Anterior cingulate cortex (tissue), 58 donors: ENCODE measurements around the gene WNK4.
"Not testable (repeated sequence)": the region's sequence is repeated elsewhere in the genome, so short reads cannot be mapped to it uniquely, and the experiment has no call there.

Experiments
- DNase-seq, 58 donors: peaks; one replicate each; lab custom pipeline; 2025; lab: John Stamatoyannopoulos, UW

Gene WNK4

GRCh38 chr17:42779936-42780850 lies at the start of gene WNK4:
Gene WNK4 (plus strand): TSS chr17:42780610. CDS start chr17:42780699, 89 bp downstream.
- no peak for DNase-seq

DNA sequence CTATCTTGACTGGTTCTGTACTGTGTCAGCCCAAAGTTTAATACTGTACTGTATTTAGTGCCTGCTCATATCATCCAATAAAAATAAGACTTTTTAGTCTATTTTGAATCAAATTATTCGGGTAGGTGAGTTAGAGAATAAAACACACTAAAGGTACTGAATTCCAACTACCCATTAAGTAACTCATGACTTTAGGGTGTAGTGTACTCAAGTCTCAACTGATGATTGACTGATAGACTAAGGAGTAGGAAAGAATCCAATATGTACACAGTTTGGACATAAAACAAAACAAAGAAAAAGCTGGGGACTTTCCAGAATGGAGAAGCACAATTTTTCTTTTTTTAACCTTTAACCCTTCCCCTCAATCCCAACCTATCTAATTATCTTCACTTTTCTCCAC lies 39.7 kb upstream of the WNK4 start:
- no peak for DNase-seq

DNA sequence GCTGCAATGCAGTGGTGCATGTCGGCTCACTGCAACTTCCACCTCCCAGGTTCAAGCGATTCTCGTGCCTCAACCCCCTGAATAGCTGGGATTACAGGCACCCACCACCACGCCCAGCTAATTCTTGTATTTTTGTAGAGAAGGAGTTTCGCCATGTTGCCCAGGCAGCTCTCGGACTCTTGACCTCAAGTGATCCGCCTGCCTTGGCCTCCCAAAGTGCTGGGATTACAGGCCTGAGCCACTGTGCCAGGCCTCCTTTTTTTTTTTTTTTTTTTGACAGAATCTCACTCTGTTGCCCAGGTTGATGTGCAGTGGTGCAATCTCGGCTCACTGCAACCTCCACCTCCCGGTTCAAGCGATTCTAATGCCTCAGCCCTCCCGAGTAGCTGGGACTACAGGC lies 37.5 kb upstream of the WNK4 start:
- DNase-seq, result not testable (repeated sequence)

GRCh38 chr17:42743595-42744282 lies 36.7 kb upstream of the WNK4 start:
- no peak for DNase-seq

DNA sequence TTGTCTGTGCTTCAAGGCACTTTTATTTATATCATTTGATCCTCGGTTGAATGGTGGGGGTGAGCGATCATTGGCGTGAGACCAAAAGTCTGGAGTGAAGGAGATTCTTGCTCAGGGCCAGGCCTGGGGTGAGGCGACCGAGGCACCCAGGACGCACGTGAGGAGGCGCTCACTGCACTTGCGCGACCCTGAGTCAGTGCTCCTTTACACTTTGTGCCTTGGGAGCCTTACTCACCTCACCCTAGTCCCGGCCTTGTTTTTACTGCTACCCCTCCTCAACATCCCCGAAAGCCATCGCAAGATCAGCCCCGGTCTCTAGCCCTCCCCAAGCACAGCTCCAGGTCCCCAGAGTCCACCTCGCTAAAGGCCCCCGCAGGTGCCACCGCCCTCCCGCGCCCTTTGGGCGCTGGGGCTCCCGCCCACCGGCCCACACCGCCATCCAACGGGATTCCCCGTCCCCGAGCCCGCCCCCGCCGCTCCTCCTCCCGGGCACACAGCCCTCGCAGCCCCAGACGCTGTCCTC lies 36.1 kb upstream of the WNK4 start:
- peak in 37 of 58 donors; percentile 19 to 90 (median 69) for DNase-seq

GRCh38 chr17:42744806-42745617 lies 35.4 kb upstream of the WNK4 start, which contains the start of gene EZH1:
Gene EZH1 (minus strand): TSS chr17:42745040. CDS start chr17:42728941, 16,099 bp downstream.
- DNase-seq, result peak; percentile 9 to 94 (median 84)

GRCh38 chr17:42748202-42748907 lies 32.1 kb upstream of the WNK4 start:
- no peak for DNase-seq

DNA sequence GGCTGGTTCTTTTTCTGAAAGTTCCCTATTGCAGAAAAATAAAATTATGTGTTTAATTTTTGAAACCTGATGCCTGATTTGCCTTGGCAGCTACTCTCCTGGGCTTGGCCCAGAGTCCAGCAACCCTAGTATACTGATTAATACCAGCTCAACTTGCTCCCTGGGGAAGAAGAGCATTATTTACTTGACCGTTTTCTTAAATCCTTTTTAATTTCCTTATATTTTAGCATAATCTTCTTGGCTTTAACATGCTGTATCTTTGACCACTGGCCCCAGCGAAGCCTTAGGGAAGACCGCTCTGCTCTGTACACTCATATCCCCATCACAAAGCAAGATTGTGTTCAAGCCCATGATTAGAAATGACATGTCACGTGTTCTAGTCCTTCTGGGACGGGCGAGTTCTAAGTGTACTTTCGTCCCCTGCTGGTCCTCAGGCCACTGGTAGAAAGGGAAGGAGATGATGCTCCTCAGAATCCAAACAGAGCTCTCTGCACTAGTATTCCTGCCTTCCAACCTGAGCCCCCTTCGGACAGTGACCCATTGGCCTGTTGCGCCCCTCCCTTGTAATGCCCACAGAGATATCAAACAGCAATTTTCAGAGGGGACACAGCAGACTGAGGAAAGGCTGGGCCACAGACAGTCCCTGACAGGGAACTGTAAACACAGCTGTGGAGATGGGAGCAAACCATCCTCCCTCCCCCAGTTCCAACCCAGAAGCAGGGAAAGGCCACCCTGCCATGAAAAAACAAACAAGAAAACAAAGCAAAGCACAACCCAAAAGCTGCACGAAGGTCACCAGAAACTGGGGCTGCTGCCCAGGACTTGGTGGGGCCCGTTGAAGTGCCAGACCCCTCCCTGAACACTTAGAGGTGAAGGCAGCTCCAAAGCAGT lies 31.3 kb upstream of the WNK4 start:
- peak in 5 of 58 donors; percentile 8 to 14 (median 9) for DNase-seq

- DNase-seq, result no peak
Measured at GRCh38 chr17:42750739-42751344, 29.6 kb upstream of the WNK4 start.

GRCh38 chr17:42751628-42752027 lies 28.8 kb upstream of the WNK4 start:
- no peak for DNase-seq

DNA sequence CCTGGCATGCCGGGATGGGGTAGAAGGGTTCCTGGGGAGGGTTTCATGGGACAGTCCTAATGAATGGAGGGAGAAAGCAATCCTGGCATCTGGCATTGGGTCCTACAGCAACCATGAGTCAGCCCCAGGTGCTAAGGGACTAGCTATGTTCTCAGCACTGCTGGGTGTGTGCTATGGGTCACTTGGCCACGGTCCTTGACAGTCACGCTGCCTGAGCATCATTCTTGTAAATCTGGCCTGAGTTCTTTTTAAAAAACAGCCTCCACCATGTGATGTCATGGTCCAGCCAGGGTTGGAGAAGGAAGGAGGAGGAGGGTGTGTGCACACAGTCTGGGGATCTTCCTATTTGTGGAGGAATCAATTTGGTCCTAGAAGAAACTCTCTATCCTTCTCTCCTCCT lies 25.6 kb upstream of the WNK4 start:
- no peak for DNase-seq

GRCh38 chr17:42759982-42760651 lies 20.3 kb upstream of the WNK4 start:
- DNase-seq, result no peak

- peak in 1 of 58 donors; percentile 25 for DNase-seq
Measured at GRCh38 chr17:42760652-42761581, 19.5 kb upstream of the WNK4 start, which contains the start of gene RAMP2. Gene RAMP2 (plus strand): TSS chr17:42761227. CDS start chr17:42761262, 35 bp downstream.

DNA sequence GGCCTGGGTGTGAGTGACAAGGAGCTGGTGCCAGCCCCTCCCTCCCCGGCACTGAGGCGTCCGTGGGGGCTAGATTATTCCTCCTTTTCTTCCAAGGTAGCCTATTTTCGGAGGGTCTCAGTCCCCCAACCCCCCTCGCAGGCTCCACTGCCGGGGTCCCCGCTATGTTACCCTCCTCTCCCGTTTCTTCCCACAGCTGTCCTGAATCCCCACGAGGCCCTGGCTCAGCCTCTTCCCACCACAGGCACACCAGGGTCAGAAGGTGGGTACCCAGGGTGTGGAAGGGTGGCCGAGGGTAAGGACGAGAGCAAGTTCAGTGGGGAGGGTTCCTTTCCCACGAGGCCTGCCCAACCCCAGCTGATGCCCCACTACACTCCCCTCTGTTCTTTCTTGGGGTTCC lies 18.8 kb upstream of the WNK4 start:
- DNase-seq, result no peak

DNA sequence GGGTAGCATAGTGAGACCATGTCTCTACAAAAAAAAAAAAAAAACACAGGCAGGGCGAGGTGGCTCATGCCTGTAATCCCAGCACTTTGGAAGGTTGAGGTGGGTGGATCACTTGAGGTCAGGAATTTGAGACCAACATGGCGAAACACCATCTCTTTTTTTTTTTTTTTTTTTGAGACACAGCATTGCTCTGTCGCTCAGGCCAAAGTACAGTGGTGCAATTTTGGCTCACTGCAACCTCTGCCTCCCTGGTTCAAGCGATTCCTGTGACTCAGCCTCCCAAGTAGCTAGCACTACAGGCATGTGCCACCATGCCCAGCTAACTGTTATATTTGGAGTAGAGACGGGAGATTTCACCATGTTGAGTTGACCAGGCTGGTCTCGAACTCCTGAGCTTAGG lies 14.3 kb upstream of the WNK4 start:
- DNase-seq, result no peak

DNA sequence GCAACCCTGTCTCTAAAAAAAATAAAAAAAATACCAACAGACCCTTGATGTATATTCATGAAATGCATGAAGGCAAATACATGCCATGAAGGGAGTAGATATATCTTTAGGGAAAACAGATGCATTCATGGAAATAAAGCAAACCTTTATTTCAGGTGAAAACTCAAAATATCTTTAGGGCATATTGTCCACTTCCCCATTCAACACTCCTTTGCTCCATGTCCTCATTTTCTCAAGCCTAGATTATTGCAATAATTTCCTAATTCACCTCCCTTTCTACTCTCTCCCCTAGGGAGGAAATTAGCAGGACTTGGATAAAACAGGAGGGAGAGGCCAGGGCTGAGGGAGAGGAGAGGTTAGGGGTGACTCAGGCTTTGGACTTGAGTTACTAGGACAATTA lies 12.9 kb upstream of the WNK4 start:
- DNase-seq, result no peak
